DOHH2 (cell line): ENCODE results near the gene PMPCA.

ENCODE experiments used
- CTCF ChIP-seq: fragments of 200-600 bp; sonication (generic); IDR thresholded peaks from one replicate; pipeline ENCODE4 v1.5.1; 2014; ENCODE audit warnings: antibody characterized with exemption, mild to moderate bottlenecking, low read depth, low read length; ENCODE audit not compliant: poor library complexity, severe bottlenecking
- EZH2phosphoT487 ChIP-seq: fragments of 200-600 bp; sonication (generic); IDR thresholded peaks from 2 replicates; pipeline ENCODE4 v1.6.1; 2017; ENCODE audit warnings: borderline replicate concordance, mild to moderate bottlenecking, antibody characterized with exemption, low read length, moderate library complexity, mixed read lengths

GRCh38 chr9:136466155-136466541 lies 55.7 kb downstream of the PMPCA start:
- no peak for TF ChIP-seq EZH2phosphoT487
- TF ChIP-seq CTCF: no peak
